K562 (cell line): ENCODE measurements around the gene DENND1A.

Source experiments
- ATF7 ChIP-seq: fragments of 450-650 bp; IDR thresholded peaks from 2 replicates; pipeline ENCODE4 v1.7.1; 2014; ENCODE audit warnings: mild to moderate bottlenecking, moderate library complexity
- GABPA ChIP-seq: fragments of 200-800 bp; sonication (Bioruptor generic); conservative IDR thresholded peaks from 2 replicates; pipeline ENCODE4 v1.6.1; 2016; ENCODE audit warnings: low read depth, missing genetic modification characterization, missing compliant biosample characterization
- L3MBTL2 ChIP-seq: fragments of 450-650 bp; IDR thresholded peaks from 2 replicates; pipeline ENCODE4 v1.6.1; 2016; ENCODE audit warnings: mild to moderate bottlenecking, moderate library complexity
- RBM25 ChIP-seq: fragments of 200-400 bp; formaldehyde crosslinking; IDR thresholded peaks from 2 replicates; pipeline ENCODE4 v1.6.1; 2018; ENCODE audit warnings: low read length, low read depth, moderate library complexity; ENCODE audit not compliant: severe bottlenecking
- SLC30A9 ChIP-seq: fragments of 250-450 bp; sonication (Bioruptor Pico); IDR thresholded peaks from 2 replicates; pipeline ENCODE4 v1.8.0; 2022; ENCODE audit warnings: mild to moderate bottlenecking, moderate library complexity
- SREBF2 ChIP-seq: sonication (generic); formaldehyde crosslinking; IDR thresholded peaks from 2 replicates; pipeline ENCODE4 v1.4.0; 2020; ENCODE audit warnings: mild to moderate bottlenecking, missing genetic modification reagents
- YY1 ChIP-seq, 3 experiments: IDR thresholded peaks; 2 replicates each; pipeline ENCODE4 v1.6.1; 2011; ENCODE audit warnings: low read length in 2 of 3, mild to moderate bottlenecking in 2 of 3, moderate library complexity in 2 of 3, borderline replicate concordance in 1 of 3, control low read depth in 1 of 3, low read depth in 1 of 3; ENCODE audit not compliant: insufficient read depth in 3 of 3, insufficient replicate concordance in 2 of 3, control insufficient read depth in 1 of 3, insufficient read length in 1 of 3; ENCODE audit errors: extremely low read depth in 1 of 3
- ZBTB17 ChIP-seq: fragments of 450-650 bp; formaldehyde crosslinking; IDR thresholded peaks from 2 replicates; pipeline ENCODE4 v1.4.0; 2020; ENCODE audit warnings: mild to moderate bottlenecking
- ZNF197 ChIP-seq: fragments of 200-800 bp; sonication (Bioruptor generic); IDR thresholded peaks from 2 replicates; pipeline ENCODE4 v1.6.1; 2016; ENCODE audit warnings: low read depth, missing genetic modification characterization, missing compliant biosample characterization
- ZNF644 ChIP-seq: fragments of 200-800 bp; sonication (Bioruptor generic); IDR thresholded peaks from 2 replicates; pipeline ENCODE4 v1.6.1; 2016; ENCODE audit warnings: low read depth, missing genetic modification characterization, missing compliant biosample characterization
- TF ChIP-seq, protein P1 (sequence below): IDR thresholded peaks from 2 replicates; pipeline ENCODE4 v1.6.1; 2012; ENCODE audit warnings: low read depth, low read length, improper control_type of control experiment, borderline replicate concordance
- TF ChIP-seq, protein P2 (sequence below): sonication (generic); formaldehyde crosslinking; IDR thresholded peaks from 2 replicates; pipeline ENCODE4 v1.5.0; 2020; ENCODE audit warnings: missing genetic modification reagents
- TF ChIP-seq, protein P3 (sequence below), 3 experiments: IDR thresholded peaks in 2 of 3; conservative IDR thresholded peaks in 1 of 3; 2 replicates each; pipeline ENCODE4 v1.5.1; 2011 to 2012; ENCODE audit warnings: low read length in 3 of 3, mild to moderate bottlenecking in 3 of 3, control low read depth in 2 of 3, improper control_type of control experiment in 1 of 3, inconsistent platforms in 1 of 3, low read depth in 1 of 3, mixed read lengths in 1 of 3, moderate library complexity in 1 of 3; ENCODE audit not compliant: insufficient read depth in 2 of 3

DNA sequence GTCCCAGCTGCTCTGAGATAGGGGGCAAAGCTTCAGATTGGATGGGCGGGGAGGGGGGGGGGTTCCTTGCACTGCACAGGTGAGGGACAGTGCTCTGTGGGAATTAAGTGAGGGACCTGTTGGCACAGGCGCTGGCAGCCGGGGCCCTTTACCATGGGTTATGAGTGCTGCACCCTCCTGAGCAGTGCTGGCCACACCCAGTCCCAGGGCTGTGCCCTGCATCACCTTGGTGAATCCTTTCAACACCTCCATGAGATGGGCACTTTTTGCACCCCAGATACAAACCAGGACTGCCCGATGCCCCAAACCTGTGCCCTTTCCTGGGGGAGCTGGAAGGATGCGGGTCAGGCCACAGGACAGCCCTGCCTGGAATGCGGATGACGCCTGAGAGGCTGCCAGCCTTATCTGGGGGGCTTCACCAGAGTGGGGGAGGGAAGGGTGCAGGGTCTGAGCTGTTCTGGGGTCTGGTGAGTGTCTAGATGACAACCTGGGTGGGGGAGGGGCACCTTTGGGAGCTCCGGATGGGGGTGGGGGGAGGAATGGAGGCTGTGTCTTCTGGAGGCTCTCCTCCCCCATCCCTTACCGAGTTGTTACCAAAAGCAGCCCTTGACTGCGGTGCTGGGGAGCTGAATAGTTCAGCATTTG lies 568.7 kb downstream of the DENND1A start:
- no peak for TF ChIP-seq L3MBTL2
- TF ChIP-seq YY1 (IDR thresholded peaks at IDR 0.05; ENCODE audit: borderline replicate concordance in 1 of 3, control insufficient read depth in 1 of 3, extremely low read depth in 1 of 3, insufficient read depth in 3 of 3, insufficient read length in 1 of 3, insufficient replicate concordance in 2 of 3, low read depth in 1 of 3, low read length in 2 of 3) = no peak
- TF ChIP-seq SLC30A9 (CRISPR knock-in tag) = no peak
- no peak for TF ChIP-seq ATF7
- TF ChIP-seq, protein P1, sequence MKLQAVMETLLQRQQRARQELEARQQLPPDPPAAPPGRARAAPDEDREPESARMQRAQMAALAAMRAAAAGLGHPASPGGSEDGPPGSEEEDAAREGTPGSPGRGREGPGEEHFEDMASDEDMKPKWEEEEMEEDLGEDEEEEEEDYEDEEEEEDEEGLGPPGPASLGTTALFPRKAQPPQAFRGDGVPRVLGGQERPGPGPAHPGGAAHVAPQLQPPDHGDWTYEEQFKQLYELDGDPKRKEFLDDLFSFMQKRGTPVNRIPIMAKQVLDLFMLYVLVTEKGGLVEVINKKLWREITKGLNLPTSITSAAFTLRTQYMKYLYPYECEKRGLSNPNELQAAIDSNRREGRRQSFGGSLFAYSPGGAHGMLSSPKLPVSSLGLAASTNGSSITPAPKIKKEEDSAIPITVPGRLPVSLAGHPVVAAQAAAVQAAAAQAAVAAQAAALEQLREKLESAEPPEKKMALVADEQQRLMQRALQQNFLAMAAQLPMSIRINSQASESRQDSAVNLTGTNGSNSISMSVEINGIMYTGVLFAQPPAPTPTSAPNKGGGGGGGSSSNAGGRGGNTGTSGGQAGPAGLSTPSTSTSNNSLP = no peak
- TF ChIP-seq, protein P2, sequence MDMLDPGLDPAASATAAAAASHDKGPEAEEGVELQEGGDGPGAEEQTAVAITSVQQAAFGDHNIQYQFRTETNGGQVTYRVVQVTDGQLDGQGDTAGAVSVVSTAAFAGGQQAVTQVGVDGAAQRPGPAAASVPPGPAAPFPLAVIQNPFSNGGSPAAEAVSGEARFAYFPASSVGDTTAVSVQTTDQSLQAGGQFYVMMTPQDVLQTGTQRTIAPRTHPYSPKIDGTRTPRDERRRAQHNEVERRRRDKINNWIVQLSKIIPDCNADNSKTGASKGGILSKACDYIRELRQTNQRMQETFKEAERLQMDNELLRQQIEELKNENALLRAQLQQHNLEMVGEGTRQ = no peak
- TF ChIP-seq, protein P3, sequence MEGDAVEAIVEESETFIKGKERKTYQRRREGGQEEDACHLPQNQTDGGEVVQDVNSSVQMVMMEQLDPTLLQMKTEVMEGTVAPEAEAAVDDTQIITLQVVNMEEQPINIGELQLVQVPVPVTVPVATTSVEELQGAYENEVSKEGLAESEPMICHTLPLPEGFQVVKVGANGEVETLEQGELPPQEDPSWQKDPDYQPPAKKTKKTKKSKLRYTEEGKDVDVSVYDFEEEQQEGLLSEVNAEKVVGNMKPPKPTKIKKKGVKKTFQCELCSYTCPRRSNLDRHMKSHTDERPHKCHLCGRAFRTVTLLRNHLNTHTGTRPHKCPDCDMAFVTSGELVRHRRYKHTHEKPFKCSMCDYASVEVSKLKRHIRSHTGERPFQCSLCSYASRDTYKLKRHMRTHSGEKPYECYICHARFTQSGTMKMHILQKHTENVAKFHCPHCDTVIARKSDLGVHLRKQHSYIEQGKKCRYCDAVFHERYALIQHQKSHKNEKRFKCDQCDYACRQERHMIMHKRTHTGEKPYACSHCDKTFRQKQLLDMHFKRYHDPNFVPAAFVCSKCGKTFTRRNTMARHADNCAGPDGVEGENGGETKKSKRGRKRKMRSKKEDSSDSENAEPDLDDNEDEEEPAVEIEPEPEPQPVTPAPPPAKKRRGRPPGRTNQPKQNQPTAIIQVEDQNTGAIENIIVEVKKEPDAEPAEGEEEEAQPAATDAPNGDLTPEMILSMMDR (IDR thresholded peaks at IDR 0.05 in 2 of 3, conservative IDR thresholded peaks at IDR 0.05 in 1 of 3; ENCODE audit: insufficient read depth in 2 of 3, low read depth in 1 of 3, low read length in 3 of 3) = no peak
- TF ChIP-seq ZBTB17 = no peak
- no peak for TF ChIP-seq RBM25
- no peak for TF ChIP-seq SREBF2 (CRISPR knock-in tag)
- no peak for TF ChIP-seq ZNF644 (tag)
- no peak for TF ChIP-seq GABPA (tag)
- no peak for TF ChIP-seq ZNF197 (CRISPR knock-in tag)
